Hematopoietic multipotent progenitor cell (in vitro differentiated cells): ENCODE data around the gene SMG9. TPM values are rescaled to one million over a fixed set of nuclear protein-coding genes. Genes with fewer than 3 reads are reported as not detected.

Experiments
- DNase-seq, 3 donors: peaks; one replicate each; pipeline ENCODE4 v3.0.0-alpha.2; 2011 to 2015; ENCODE audit warnings: low read depth in 2 of 3, low spot score in 2 of 3
- total RNA-seq: library from RNA; depleted of rRNA; stranded (reverse); fragments of >200 nt; gene quantifications from one replicate; pipeline ENCODE4 v1.2.3, GENCODE V29; 2012

The SMG9 gene
- total RNA-seq, 1 donor: 14.8 TPM

GRCh38 chr19:43760941-43761340, 6.2 kb upstream of the SMG9 start:
- DNase-seq: no peak

- DNase-seq: no peak
Observed at GRCh38 chr19:43759515-43759914, 4.8 kb upstream of the SMG9 start.

DNA sequence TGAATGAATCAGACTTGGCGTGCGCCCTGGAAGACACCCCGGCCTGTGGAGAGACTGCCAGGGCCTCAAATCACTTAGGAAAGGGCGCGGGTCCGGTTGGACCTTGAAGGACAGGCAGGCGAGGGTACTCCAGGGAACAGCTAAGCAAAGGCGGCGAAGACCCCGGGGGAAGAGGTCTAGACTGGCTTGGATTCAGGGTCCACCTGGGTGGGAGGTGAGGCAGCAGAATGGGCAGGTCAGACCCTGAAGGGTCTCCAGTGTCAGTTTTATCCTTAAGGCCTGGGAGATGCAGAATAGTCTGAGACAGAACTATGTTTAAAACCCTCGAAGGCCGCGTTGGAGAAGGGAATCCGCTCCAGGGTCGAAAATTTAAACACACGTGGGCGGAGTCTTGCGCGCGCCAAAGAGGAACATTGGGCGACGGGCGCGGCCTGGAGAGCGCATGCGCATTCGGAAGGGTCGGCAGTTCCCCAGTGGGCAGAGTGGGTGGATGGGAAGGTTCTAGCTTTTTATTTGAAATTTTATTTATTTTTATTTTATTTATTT, 567 bp upstream of the SMG9 start:
- DNase-seq: peak; percentile 52 to 87 (median 80)

GRCh38 chr19:43754253-43754502, 584 bp downstream of the SMG9 start:
- no peak for DNase-seq

GRCh38 chr19:43752287-43752875, 2.4 kb downstream of the SMG9 start:
- no peak for DNase-seq

DNA sequence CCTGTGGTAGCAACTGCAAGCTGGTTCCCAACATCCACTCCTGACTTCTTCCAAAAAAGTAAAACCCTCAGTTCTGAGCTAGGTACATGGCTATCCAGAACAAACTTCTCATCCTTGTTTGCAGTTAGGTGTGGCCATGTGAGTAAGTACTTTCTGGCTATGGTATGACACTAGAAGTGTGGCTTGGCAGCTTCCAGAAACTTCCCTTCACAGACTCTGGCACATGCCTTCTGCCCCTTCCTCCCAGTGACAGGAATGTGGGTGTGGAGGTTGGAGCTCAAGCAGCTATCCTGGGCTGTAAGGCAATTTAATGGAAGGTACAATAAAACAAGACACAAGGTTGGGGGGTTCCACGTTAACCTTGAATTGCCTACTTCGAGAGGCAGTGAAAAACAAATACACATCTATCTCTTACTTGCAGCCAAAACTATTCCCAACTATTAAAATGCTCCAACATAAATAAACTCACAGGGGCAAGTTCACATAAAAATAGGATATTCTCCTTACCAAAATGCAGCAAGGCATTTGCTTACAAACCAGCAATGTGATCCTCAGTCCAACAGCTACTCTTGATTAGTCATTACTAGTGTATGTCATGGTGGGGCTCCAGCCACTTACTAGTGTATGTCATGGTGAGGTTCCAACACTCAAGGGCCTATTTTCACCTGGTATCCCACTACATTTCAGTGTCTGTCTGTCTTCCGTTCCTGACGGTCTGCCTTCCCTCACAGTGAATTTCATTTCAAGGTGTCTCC, 3.1 kb downstream of the SMG9 start:
- DNase-seq: no peak

DNA sequence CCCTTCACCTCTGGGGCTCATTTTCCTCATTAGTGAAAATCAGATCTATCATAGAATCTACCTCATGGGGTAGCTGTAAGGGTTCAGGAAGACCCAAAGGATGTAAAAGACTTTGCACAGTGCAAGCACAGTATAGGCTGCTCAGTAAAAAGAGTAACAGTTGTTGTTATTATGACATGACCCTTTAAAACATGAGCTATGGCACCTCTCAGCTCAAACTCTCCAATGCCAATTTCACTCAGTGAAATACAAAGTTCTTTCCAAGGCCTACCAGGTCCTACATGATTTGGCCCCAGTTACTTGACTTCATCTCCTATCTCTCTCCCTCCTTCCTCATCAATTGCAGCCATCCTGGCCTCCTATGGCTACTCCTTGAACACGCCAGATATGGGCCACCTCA, 4.9 kb downstream of the SMG9 start:
- no peak for DNase-seq

GRCh38 chr19:43749152-43749551, 5.6 kb downstream of the SMG9 start:
- no peak for DNase-seq

DNA sequence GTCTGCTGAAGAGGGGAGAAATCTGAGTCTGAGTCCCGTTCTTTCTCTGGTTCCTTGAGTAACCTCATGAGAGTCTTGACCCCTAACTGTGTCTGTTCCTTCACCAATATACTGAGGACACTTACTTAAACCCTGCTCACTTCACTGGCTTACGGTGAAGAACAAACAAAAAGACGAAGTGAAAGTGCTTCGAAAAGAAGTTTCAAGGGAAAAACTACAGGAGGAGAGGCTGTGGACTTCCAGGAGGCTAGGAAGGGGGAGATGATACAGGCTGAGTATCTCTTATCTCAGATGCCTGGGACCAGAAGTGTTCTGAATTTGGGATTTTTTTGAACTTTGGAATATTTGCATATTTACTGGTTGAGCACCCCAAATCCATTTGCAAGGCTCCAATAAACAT, 6.1 kb downstream of the SMG9 start:
- no peak for DNase-seq

DNA sequence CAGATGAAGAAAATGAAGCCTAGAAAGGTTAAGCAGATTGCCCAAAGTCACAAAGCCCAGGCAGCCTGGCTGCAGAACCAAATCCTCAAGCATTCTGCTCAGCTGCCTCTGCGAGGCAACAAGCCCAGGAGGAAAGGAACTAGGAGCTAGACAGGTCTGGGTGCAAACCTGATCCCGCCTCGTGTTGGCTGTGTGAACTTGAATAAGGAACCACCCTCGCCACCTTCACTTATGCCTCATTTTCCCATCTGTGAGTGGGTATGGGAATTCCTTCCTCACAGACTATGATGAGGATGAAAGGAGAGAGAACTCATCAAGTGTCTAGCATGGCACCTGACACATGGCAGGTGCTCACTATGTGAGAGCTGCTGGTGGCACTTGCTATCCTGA, 6.6 kb downstream of the SMG9 start:
- no peak for DNase-seq

DNA sequence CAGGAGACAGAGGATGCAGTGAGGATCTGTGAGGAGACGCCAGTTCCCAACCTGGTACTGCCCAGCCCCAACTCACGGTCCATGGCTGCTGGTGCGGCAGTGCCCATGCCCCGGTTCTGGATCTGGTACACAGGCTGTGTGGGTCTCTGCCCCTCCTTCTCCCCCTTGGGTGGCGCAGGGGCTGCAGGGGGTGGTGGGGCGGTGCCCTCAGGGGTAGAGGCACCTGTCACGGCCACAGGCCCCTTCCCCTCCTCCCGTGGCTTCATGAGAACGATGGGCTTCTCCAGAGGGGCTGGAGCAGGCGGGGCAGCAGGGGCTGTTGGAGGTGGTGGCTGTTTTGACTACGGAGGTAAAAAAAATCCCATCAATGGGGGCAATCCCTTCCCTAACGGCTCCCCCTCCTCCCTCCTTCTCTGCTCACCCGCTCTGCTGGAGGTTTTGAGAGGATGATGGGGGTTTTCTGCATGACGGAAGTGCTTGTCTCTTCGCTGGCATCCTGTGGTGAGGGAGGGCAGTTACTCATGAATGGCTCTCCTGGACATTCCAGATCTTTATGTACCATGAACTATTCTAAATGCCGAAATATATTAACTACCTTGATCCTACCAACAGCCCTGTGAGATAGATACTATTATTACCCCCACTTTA, 7.1 kb downstream of the SMG9 start:
- DNase-seq: no peak

DNA sequence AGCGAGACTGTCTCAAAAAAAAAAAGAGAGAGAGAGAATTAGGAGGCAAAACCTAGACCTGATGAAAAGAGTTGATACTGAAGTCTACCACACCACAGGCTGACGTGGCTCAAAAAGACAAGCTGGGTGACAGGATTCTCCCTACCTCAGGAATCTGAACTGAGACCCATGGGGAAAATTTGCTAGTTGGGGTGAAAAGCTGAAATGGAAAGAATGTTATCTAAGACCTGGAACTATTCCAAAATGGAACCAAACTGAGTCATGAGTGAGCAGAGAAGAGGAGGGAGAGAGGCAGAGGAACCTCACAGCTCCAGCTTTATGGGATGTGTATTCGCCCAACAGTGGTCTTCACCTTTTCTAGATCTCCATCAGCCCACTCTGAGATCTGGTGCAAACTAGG, 11.7 kb downstream of the SMG9 start:
- DNase-seq: no peak

DNA sequence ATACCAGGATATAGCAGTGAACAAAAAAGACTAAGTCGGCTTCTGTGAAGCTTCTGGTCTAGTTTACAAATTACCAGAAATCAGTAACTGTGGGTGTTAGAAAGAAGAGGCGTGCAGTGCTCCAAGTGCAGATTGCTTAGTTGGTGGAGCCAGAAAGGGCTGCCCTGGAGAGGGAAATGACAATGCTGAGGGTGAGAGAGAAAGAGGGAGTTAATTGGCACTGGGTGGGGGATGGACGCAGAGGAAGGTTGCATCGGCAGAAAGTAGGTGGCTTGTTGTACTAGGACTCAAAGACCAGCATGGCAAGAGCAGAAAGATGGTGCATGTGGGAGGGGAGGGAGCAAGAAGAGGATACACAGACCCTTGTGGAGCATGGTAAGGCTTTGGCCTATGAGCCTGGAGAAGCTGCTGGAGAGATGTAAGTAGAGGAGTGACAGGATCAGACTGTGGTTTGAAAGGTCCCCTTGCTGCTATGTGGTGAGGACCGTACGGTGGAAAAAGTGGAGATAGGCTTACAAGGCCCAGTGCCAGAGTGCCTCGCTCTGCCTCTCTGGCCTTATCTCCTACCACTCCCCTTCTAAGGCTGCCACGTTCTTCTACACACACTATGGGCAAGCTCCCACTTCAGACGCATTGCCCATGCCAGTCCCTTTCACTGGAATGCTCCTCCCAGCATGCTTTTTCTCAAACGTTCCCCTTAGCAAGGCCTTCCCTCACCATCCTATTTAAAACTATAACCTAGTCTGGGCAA, 13.5 kb downstream of the SMG9 start:
- DNase-seq: no peak

GRCh38 chr19:43739439-43740235, 15.1 kb downstream of the SMG9 start:
- DNase-seq: no peak

GRCh38 chr19:43738780-43739211, 16.0 kb downstream of the SMG9 start:
- DNase-seq: no peak

- DNase-seq: no peak
Observed at GRCh38 chr19:43735957-43736356, 18.8 kb downstream of the SMG9 start.

GRCh38 chr19:43735013-43735412, 19.7 kb downstream of the SMG9 start:
- no peak for DNase-seq

GRCh38 chr19:43731846-43732245, 22.9 kb downstream of the SMG9 start:
- no peak for DNase-seq

GRCh38 chr19:43731346-43731745, 23.4 kb downstream of the SMG9 start:
- no peak for DNase-seq

GRCh38 chr19:43729919-43730318, 24.8 kb downstream of the SMG9 start:
- no peak for DNase-seq

- DNase-seq: no peak
Observed at GRCh38 chr19:43727593-43727853, 27.2 kb downstream of the SMG9 start.
